DMS114 treated with DMSO at 0.1 percent for 48 hours (cell line): Measurements from ENCODE around the gene BBS9.

Source experiments
- DNase-seq: peaks from one replicate; lab custom pipeline; 2025; ENCODE audit not compliant: unreplicated experiment; lab: John Stamatoyannopoulos, UW

BBS9 gene

GRCh38 chr7:33118383-33118782 lies 11.0 kb upstream of the BBS9 start:
- no peak for DNase-seq

GRCh38 chr7:33127085-33127484 lies 2.3 kb upstream of the BBS9 start:
- DNase-seq: no peak

GRCh38 chr7:33128631-33128989 lies 754 bp upstream of the BBS9 start:
- DNase-seq: no peak

- no peak for DNase-seq
Observed at GRCh38 chr7:33129806-33130153, 416 bp downstream of the BBS9 start.

- DNase-seq: no peak
Observed at GRCh38 chr7:33130184-33130583, 820 bp downstream of the BBS9 start.

GRCh38 chr7:33137103-33137502 lies 7.7 kb downstream of the BBS9 start:
- no peak for DNase-seq

GRCh38 chr7:33142585-33142984 lies 13.2 kb downstream of the BBS9 start:
- DNase-seq: no peak

GRCh38 chr7:33143996-33144718 lies 14.8 kb downstream of the BBS9 start:
- DNase-seq: no peak

GRCh38 chr7:33145156-33145555 lies 15.8 kb downstream of the BBS9 start:
- no peak for DNase-seq

- DNase-seq: no peak
Observed at GRCh38 chr7:33152087-33152486, 22.7 kb downstream of the BBS9 start.

- DNase-seq: no peak
Observed at GRCh38 chr7:33155811-33156210, 26.4 kb downstream of the BBS9 start.

GRCh38 chr7:33156441-33156840 lies 27.1 kb downstream of the BBS9 start:
- DNase-seq: no peak

GRCh38 chr7:33157311-33157710 lies 27.9 kb downstream of the BBS9 start:
- no peak for DNase-seq

- DNase-seq: no peak
Observed at GRCh38 chr7:33157781-33158180, 28.4 kb downstream of the BBS9 start.

- DNase-seq: no peak
Observed at GRCh38 chr7:33177876-33178275, 48.5 kb downstream of the BBS9 start.

GRCh38 chr7:33179519-33179918 lies 50.2 kb downstream of the BBS9 start:
- no peak for DNase-seq

GRCh38 chr7:33183504-33183903 lies 54.1 kb downstream of the BBS9 start:
- no peak for DNase-seq

- DNase-seq: no peak
Observed at GRCh38 chr7:33184828-33185227, 55.5 kb downstream of the BBS9 start.

GRCh38 chr7:33185786-33186185 lies 56.4 kb downstream of the BBS9 start:
- DNase-seq: peak; percentile 62

- DNase-seq: no peak
Observed at GRCh38 chr7:33186192-33186591, 56.8 kb downstream of the BBS9 start.

GRCh38 chr7:33190688-33191304 lies 61.4 kb downstream of the BBS9 start:
- DNase-seq: no peak

GRCh38 chr7:33191340-33191739 lies 62.0 kb downstream of the BBS9 start:
- DNase-seq: no peak

- DNase-seq: no peak
Observed at GRCh38 chr7:33192695-33193291, 63.4 kb downstream of the BBS9 start.
